GM18873 (cell line): ENCODE measurements around the gene SUMO3.

Experiments
- ATAC-seq: cut with Tn5 transposase; IDR thresholded peaks from one replicate; pipeline ENCODE4 v1.9.1; 2021; ENCODE audit warnings: mild to moderate bottlenecking, moderate library complexity, moderate number of reproducible peaks; ENCODE audit not compliant: unreplicated experiment, low FRiP score

Gene SUMO3

GRCh38 chr21:44762221-44763049, 55.4 kb downstream of the SUMO3 start:
- no peak for ATAC-seq

GRCh38 chr21:44761747-44762208, 56.1 kb downstream of the SUMO3 start:
- no peak for ATAC-seq

- ATAC-seq: no peak
Measured at GRCh38 chr21:44761011-44761729, 56.7 kb downstream of the SUMO3 start.

GRCh38 chr21:44760376-44760775, 57.5 kb downstream of the SUMO3 start:
- no peak for ATAC-seq

- ATAC-seq: no peak
Measured at GRCh38 chr21:44759628-44760285, 58.1 kb downstream of the SUMO3 start.

GRCh38 chr21:44758781-44759627, 58.9 kb downstream of the SUMO3 start:
- no peak for ATAC-seq

GRCh38 chr21:44758141-44758561, 59.7 kb downstream of the SUMO3 start:
- ATAC-seq: no peak

- ATAC-seq: no peak
Measured at GRCh38 chr21:44757731-44758130, 60.1 kb downstream of the SUMO3 start.

DNA sequence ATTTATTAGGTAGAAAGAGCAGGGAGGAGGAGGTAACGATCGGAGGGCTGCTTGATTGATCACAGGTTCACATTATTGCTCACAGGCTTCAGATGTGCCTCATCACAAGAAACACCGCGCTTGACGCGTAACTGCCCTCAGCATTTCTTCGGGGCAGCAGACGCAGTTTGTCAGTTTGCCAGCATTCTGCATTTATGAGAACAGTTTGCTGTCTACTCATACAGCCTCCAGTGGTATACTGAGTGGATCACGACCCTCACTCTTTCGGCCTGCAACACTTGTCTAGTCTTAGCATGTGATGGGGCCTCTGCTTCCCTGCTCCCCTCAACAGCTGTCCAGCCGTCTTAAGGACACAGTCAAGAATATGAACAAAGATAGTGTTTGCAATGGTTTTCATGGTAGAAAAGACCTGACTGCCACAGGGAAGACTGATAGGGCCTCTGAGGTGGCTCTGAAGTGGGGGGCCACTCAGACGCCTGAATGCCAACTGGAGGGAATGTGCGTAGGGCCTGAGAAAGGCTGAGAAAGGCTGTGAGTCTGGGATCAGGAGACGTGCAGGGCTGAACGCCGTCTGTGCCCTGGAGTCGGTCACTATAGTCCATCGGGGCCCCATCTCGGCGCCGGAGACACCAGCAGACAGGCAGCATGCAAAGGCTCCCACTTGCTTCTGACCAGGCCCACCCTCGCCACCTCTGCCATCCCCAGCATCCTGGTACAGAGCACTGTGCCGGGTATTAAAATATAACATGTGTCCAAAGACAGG, 61.3 kb downstream of the SUMO3 start:
- ATAC-seq: no peak
